Astrocyte (in vitro differentiated cells and primary cell): Measurements from ENCODE around the gene DMPK.

Experiments used
- CTCF ChIP-seq: IDR thresholded peaks from 2 replicates; pipeline ENCODE4 v1.5.1; 2011; ENCODE audit warnings: low read depth, mild to moderate bottlenecking, inconsistent platforms, low read length, moderate library complexity; ENCODE audit not compliant: insufficient read depth
- EZH2 ChIP-seq: IDR thresholded peaks from 2 replicates; pipeline ENCODE4 v1.6.1; 2012; ENCODE audit warnings: mild to moderate bottlenecking, low read length, inconsistent platforms; ENCODE audit not compliant: insufficient read depth

DNA sequence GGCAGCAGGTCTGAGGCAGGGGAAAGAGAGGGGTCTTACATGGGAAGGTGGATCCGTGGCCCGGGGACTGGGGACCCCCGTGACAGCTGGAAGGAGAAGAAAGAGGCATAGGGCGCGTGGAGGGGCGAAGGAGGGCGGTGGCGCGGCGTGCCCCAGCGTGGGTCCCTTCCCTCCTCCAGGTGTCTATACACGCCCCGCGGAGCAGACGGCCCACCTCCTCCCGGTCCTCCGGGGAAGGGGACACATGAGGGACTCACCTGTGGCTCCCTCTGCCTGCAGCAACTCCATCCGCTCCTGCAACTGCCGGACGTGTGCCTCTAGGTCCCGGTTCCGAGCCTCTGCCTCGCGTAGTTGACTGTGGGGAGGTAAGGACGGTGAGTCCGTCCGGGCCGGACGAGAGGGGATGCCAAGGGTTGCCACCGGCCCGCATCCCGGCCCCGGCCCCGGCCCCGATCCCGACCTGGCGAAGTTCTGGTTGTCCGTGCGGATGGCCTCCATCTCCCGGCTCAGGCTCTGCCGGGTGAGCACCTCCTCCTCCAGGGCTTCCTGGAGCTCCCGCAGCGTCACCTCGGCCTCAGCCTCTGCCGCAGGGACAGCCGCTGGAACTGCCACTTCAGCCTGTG is 10.9 kb downstream of the DMPK start:
- no peak for TF ChIP-seq EZH2
- no peak for TF ChIP-seq CTCF
